Fibroblast of upper back skin (primary cell): ENCODE results near the gene MEGF6.

Source experiments
- DNase-seq: peaks from one replicate; pipeline ENCODE4 v3.0.0-alpha.2; 2013

The MEGF6 gene

GRCh38 chr1:3570066-3570986 lies 41.0 kb downstream of the MEGF6 start:
- no peak for DNase-seq

DNA sequence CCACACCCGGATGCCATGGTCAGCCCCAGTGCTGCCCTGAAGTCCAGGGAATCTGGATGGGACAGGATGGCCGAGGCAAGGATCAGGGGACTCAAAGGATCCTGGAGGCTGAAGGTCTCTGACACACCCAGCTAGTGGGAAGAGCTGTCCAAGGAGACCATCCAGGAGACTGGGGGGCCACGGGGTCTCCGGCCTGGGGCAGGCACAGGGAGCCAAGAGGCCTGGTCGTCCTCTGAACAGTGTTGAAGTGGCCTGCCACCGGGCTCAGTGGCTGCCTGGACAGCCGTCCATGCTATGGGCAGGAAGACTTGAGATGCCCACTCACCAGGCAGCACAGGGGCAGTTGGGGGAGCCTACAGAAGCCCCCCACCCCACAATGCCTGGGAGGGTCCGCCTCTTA lies 41.9 kb downstream of the MEGF6 start:
- no peak for DNase-seq

DNA sequence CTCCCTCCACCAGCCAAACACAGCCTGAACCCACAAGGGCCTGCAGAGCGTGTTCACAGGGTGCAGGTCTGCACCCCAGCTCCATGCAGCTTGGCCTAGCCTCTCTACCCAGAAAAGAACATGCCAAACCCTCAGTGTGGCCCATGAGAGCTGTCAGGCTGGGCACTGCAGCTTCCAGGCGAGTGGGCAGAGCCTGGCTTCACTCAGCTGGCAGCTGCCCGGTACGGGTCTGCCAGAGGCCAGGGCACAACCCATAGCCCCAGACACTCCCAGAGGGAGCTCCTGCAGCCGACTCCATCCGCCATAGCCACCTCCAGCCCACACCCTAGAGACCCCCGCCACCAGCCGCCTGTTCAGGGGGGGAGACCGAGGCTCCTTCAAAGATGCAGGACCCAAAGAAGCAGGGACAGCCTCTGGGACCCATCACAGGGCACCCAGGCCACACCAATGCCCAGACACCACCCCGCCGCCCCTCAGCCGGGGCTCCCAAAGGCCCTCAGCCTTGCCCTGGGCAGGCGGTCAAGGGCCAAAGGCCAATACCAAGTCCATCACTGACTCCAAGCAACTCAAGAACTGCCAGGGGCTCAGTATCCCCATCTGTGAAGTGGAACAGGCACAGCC lies 42.4 kb downstream of the MEGF6 start:
- DNase-seq = no peak

DNA sequence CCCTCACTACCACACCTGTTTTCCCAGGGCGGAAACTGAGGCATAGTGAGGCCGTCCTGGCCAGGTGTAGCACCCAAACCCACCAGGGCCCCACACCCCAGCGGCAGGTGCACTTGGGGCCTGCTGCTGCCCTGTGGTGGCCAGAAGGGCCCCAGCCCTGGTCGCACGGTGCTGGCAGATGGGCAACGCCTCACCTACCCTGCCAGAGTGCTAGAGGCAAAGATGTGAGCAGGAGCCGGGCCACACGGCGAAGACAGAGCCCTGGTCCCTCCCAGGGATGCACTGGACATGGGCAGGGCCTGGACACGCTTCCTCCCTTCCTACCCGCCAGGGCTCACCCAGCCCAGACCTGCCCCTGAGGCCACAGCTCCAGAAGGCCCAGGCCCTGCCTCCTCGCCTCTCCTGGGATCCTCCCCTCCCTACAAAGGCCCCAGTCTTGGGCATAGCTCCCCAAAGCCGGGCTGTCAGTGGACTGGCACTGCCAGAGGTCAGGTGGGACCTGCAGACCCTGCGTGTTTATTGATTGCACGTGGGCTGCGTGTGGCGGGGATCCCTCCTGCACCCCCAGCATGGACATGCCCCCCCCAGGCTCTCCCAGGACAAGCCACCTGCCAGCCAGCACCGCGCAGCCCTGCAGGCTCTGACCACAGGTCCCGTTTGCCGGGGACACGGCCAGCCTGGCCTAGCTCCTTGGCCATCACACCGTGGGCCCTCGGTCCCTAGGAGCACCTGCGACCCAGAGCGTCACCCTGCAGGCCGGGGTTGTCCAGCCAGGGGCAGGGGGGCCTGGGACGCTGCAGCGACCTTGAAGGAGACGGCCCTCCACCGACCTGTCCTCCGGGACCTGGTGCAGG lies 44.1 kb downstream of the MEGF6 start:
- DNase-seq = no peak

- DNase-seq = no peak
Observed at GRCh38 chr1:3566003-3566885, 45.1 kb downstream of the MEGF6 start.

- DNase-seq = no peak
Observed at GRCh38 chr1:3564921-3565831, 46.1 kb downstream of the MEGF6 start.

- DNase-seq = no peak
Observed at GRCh38 chr1:3563610-3564009, 47.7 kb downstream of the MEGF6 start.

DNA sequence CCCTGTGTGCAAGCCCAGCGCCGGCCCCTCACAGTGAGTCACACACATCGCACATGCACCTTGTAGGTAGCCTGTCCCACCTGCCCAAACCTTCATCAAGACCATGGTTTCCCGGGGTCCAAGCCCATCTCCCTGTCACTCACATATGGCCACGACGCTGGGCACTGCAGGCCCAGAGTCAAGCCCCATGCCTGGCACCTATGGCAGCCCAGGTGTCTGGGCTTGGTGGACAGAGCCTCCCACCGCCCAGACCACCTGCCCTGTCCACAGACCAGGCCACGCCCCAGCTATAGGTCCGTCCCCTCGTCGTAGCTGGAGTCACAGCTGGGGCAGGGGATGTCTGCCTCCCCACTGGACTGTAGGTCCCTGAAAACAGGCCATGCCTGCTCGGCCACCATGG lies 48.2 kb downstream of the MEGF6 start:
- no peak for DNase-seq

DNA sequence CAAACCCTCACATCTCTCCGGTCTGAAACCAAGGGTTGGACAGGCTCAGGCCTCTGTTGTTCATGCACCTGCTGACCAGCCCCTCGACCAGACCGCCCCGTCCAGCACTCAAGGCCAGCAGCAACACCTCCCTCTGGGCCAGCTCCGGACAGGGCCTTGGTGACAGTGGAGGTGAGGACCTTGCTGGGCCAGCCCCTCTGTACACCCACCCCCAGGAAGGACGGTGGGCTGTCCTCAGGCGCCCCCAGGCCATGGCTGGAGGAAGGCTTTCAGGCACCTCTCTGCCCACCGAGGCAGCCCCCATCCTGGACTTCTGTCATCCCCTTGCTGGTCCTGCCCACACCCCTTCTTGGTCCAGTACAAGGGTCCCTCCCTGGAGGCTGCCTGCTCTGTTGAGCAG lies 48.6 kb downstream of the MEGF6 start:
- no peak for DNase-seq

DNA sequence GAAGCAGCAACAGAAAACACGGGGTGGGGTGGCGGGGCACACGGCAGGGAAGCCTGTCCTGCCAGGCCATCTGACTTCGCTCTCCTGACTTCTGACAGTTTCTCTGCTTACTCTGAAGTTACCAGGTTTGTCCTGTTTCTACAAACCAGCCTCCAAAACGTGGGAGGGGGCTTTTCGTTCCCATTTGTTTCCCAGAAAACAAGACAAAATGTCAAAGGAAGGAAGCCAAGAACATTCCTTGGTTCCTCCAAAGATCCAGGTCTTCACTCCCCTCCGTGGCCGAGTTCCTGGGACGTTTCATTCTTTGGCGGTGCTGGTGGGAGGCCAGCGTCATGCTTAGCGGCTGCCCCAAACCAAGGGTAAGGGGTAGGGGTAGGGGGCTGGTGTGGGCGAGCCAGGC lies 49.6 kb downstream of the MEGF6 start:
- no peak for DNase-seq

- no peak for DNase-seq
Observed at GRCh38 chr1:3560981-3561380, 50.3 kb downstream of the MEGF6 start.

- no peak for DNase-seq
Observed at GRCh38 chr1:3560251-3560871, 50.9 kb downstream of the MEGF6 start.

DNA sequence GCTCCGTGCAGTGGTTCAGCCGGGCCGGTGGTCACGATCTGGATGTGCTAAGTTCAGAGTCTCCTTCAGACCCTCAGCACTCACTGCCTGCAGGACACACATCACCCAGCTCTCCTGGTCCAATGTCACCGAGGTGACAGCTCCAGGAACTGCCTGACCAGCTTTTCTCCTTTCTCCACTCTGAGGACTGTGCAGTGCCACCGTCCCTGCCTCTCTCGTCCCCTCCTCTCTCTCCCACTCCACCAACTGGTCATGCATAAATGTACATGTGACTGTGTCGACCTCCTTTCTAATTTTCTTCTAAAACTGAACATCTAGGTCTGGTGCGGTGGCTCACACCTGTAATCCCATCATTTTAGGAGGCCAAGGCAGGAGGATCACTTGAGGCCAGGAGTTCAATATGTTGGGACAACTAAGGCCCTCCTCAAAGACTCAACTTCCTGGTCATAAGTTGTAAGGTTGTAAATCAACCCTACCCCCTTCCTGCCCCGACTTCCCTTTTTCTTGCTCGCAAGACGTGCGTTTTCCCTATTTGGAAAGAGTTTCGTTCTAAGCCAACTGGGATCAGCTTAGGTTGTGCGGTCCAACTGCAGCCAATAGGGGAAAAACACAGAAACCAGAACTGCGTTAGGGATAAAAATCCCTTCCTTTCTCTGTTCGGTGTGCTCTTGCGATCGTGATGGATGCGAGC lies 53.1 kb downstream of the MEGF6 start:
- no peak for DNase-seq

DNA sequence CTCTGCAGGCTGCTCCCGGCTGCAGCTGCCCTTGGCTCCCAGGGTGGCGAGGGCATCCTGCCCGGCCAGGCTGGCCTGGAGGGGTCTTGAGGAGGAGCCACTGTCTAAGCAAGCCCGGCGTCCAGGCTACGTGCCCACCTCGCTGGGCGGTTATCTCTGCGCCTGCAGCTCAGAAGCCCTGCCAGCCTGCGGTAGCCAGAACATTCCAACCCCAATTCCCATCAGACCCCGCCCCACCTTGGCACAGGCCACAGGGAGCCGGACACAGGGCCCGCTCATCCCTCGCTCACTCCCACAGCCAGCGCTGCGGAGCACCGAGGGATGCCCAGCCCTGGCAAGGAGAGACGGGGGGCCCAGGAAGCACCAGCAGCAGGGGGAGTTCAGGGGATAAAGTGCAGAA lies 53.9 kb downstream of the MEGF6 start:
- no peak for DNase-seq

- DNase-seq = no peak
Observed at GRCh38 chr1:3556336-3556735, 55.0 kb downstream of the MEGF6 start.

DNA sequence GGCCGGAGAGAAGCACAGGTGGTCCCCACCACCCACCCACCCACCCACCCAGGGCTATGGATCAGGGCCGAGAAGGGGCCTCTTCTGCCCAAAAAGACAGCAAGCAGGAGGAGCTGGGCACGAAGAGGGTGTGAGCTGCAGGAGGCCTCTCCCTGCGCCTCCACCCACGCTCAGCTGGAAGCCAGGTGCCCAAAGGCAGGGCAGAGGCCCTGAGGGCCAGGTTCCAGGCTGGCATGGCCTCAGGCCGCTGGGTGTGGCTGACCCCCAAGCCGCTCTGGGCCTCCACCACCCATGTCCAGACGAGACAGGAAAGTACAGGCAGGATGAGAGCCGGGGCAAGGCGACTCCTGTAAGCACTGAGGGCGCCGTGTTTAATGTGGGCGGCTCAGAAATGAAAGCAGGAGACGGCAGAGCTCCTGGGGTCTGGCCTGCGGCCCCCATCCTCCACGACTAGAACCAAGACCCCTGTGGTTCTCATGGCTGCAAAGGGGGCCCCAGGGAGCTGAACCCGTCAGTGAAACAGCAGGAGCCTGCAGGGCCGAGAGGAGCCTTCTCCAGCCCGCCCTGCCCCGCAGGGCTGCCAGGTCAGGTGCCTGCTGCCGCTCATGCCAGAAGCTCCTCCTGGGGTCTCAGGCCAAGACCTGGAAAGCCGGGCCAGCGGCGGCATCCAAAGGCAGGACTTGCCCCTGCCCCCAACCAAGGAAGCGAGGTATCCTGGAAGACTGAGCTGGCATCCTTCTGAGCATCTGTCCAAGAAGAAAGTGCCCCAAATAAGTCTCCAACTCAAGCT lies 56.0 kb downstream of the MEGF6 start:
- no peak for DNase-seq

- no peak for DNase-seq
Observed at GRCh38 chr1:3553940-3554223, 57.4 kb downstream of the MEGF6 start.

DNA sequence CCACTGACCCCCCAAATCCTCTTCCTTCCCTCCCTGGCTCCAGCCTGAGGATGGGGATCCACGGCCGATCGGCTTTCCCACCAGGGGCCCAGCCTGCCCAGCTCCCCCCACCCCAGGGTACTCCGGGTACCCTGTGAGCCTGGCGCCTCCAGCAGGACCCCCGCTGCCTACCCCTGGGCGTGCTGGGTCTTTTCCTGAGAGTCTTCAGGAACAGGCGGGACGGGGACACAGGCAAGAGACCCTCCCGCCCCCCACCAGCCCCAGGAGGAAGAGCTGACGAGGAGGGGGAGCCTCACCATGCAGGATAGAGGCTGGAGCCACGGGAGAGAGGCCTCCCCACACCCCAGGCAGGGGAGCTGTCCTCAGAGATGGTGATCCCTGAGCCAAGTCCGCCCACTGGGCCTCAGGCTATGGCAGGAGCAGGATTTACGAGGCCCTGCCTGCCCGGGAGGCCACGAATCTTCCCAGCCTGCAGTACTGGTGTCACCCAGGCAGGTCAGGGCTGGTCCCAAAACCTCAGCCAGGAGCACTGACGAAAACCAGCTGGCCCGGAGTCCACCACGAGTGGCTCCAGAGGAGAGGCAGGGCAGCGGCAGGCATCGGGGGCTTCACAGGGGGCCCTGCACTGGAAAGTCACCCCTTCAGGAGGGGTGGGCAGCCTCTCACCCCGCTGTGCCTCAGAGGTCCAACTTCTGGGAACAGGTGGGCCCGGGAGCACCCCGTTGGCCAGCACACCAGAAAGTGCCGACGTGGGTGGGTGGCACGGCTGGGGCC lies 58.0 kb downstream of the MEGF6 start:
- DNase-seq = peak; percentile 12

- DNase-seq = no peak
Observed at GRCh38 chr1:3552751-3553150, 58.6 kb downstream of the MEGF6 start.
